Immature natural killer cell (primary cell): ENCODE measurements around the gene MROH2B. TPM values are rescaled to one million over a fixed set of nuclear protein-coding genes. Genes with fewer than 3 reads are reported as not detected.
"Not testable (repeated sequence)": the region's sequence is repeated elsewhere in the genome, so short reads cannot be mapped to it uniquely, and the experiment has no call there.

Experiments
- DNase-seq, 3 donors: peaks; one replicate each; pipeline ENCODE4 v3.0.0; 2022; ENCODE audit warnings: mixed read lengths in 1 of 3
- H3K27ac Mint-ChIP-seq, 6 donors: one replicate each; pipeline ENCODE4 v1.8.0; 2020; ENCODE audit warnings: mixed read lengths in 6 of 6, mild to moderate bottlenecking in 5 of 6, inconsistent platforms in 4 of 6, moderate library complexity in 3 of 6
- H3K27me3 Mint-ChIP-seq, 3 donors: one replicate each; pipeline ENCODE4 v1.8.0; 2020 to 2021; ENCODE audit warnings: low read depth in 3 of 3, mild to moderate bottlenecking in 3 of 3, mixed read lengths in 3 of 3, moderate library complexity in 3 of 3, inconsistent platforms in 1 of 3
- H3K36me3 Mint-ChIP-seq, 3 donors: one replicate each; pipeline ENCODE4 v1.8.0; 2020; ENCODE audit warnings: mixed read lengths in 3 of 3, inconsistent platforms in 2 of 3, mild to moderate bottlenecking in 2 of 3
- H3K4me1 Mint-ChIP-seq, 2 donors: one replicate each; pipeline ENCODE4 v1.8.0; 2020; ENCODE audit warnings: inconsistent platforms in 2 of 2, mild to moderate bottlenecking in 2 of 2, mixed read lengths in 2 of 2, moderate library complexity in 1 of 2
- H3K4me3 Mint-ChIP-seq, 5 donors: one replicate each; pipeline ENCODE4 v1.8.0; 2020; ENCODE audit warnings: mild to moderate bottlenecking in 5 of 5, mixed read lengths in 5 of 5, inconsistent platforms in 3 of 5, moderate library complexity in 3 of 5
- H3K9me3 Mint-ChIP-seq, 6 donors: one replicate each; pipeline ENCODE4 v1.8.0; 2020; ENCODE audit warnings: mild to moderate bottlenecking in 6 of 6, mixed read lengths in 6 of 6, inconsistent platforms in 4 of 6, moderate library complexity in 3 of 6
- polyA plus RNA-seq, 3 donors: library from polyadenylated mRNA; unstranded; fragments of 300-500 nt; fragmentation: Illumina TruSeq; gene quantifications; one replicate each; pipeline ENCODE4 v1.2.3, GENCODE V29; 2021

The MROH2B gene
- polyA plus RNA-seq, 3 donors from 2014 or later, result not detected

DNA sequence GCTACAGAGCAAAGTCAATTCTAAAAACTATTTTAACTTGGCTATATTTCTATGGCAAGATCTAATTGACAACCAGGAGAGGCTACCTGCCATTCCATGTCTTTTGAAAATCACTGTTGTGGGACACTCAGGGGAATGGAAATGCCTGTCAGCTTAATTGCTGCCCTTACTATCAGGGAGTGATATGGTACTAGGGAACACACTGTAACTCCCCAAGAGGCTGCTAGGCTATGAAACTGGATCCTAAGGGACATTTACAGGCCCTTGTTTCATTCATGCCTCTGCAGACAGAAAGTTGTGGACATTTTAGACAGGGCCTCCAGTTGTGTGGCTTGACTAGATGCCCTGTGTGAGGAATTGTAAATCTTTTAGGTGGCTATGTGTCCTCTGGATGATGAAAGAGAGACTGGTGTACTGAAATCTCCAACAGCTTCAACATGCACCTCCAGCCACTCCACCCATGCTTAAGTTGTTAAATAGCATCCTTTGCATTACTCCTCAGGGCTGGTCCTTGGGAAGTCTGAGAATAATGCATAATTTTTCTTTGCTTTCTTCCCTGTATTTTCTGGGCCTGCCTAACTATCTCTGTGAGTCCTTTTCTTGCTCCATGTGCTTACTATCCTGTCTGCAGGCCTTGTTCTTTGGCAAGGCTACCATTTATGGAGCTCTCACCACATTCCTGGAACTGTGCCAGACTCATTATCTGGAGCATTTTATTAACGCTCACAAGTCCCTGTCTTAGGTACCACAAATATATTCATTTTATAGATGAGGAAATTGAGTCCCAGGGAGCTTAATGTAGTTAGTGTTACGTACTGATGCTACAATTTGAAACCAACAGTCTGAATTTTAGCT, 3.2 kb downstream of the MROH2B start:
- DNase-seq, result no peak
- no peaks in the 10 kb centered on the region for H3K4me1 Mint-ChIP-seq
- H3K27ac Mint-ChIP-seq, result no peak overlapping the region
- H3K9me3 Mint-ChIP-seq, result peaks cover 0 to 10% (median 0%) of the 10 kb centered on the region in 6 donors
- H3K36me3 Mint-ChIP-seq, result no peaks in the 10 kb centered on the region
- H3K27me3 Mint-ChIP-seq, result no peaks in the 10 kb centered on the region
- no peak overlapping the region for H3K4me3 Mint-ChIP-seq

DNA sequence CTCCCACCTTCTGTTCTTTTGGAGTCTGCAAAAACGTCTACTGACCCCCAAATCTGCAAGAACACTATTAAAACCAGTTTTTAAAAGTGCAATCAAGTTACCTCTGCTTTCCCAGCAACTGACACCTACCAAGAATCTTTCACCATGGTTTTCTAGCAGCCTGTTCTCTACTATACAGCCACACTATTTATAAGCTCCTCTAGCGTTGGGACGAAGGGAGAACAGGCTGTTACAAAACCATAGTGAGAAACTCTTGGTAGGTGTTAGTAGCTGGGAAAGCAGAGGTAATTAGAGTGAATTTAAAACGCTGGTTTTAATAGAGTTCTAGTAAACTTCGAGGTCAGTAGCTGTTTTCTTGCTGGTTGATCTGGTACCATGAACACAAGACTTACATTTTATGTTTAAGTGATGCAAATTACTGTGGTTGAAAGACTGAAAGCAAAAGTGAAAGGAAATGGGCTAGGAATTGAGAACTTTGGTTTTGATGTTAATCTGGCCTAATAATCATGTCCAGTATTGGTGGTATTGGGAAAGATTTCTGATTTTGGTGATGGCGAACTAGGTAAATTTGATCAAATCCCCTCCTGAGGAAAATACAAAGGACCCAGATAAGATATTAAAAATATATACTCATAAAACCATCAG, 5.3 kb downstream of the MROH2B start:
- Mint-ChIP-seq H3K27ac (no peak overlapping the region), H3K4me3 (no peak overlapping the region), H3K9me3 (peaks cover 0 to 10% (median 0%) of the 10 kb centered on the region in 6 donors), H3K4me1 (no peaks in the 10 kb centered on the region), H3K27me3 (no peaks in the 10 kb centered on the region), H3K36me3 (no peaks in the 10 kb centered on the region)
- DNase-seq, result no peak

DNA sequence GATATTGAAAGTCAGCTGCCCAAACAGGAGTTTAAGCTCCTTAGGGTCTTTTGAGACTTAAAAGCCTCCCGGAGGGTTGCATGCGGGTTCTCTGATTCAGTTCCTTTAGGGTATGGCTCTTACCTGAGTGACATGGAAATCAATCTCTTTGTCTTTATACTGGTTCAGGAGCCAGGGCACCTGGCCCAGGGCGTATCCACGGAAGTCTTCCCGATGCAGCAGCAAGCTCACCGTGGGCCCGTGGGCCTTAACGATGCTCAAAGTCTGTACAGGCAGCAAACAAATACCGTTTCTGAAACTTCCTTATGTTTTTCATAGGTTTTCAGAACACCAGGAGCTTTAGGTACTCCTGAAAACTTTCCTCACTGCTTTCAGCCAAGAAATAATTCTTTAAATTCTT, 13.2 kb downstream of the MROH2B start:
- DNase-seq, result no peak
- no peaks in the 10 kb centered on the region for H3K36me3 Mint-ChIP-seq
- H3K4me3 Mint-ChIP-seq, result no peak overlapping the region
- no peaks in the 10 kb centered on the region for H3K4me1 Mint-ChIP-seq
- H3K27ac Mint-ChIP-seq, result no peak overlapping the region
- H3K27me3 Mint-ChIP-seq, result peaks cover 2 to 4% (median 2%) of the 10 kb centered on the region in 3 donors
- H3K9me3 Mint-ChIP-seq, result peaks cover 0 to 20% (median under 1%) of the 10 kb centered on the region in 6 donors

DNA sequence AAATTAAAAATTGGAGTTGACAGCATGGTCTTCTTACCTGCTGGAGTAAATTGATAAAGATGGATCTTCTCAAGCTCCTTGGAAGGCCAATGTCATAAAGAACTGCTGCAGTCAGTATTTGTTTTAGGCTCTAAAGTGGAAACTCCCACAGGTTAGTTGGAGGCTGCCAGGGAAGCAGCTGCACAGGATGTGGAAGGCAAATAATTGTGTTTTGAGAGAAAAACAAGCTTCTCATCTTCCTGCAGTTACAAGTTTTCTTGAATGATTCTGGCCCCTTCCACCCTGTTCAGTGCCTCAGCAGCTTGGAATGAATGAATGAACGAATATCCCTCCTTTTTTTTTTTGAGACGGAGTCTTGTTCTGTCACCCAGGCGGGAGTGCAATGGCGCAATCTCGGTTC, 13.9 kb downstream of the MROH2B start:
- H3K4me1 Mint-ChIP-seq, result no peaks in the 10 kb centered on the region
- no peak overlapping the region for H3K4me3 Mint-ChIP-seq
- no peaks in the 10 kb centered on the region for H3K36me3 Mint-ChIP-seq

DNA sequence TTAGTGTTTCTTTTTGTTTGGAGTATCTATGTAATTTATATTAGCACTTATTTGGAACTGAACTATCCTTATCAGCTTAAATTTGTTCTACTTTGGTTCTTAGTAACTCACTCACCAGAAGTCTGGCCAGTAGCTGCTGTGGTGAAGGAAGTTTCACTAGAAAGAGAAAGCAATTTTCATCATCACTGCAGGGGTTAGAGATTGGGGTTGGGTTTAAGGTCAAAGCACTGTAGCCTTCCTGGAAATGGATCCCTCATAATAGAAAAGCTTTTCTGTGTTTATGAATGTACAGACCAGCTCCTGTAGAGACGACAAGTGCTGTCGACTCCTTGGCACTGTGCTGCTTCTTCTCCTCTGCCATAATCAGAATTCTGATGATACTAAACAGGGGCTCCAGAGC, 22.2 kb downstream of the MROH2B start:
- Mint-ChIP-seq H3K27me3 (no peaks in the 10 kb centered on the region), H3K27ac (no peak overlapping the region), H3K4me1 (no peaks in the 10 kb centered on the region), H3K4me3 (no peak overlapping the region), H3K36me3 (no peaks in the 10 kb centered on the region), H3K9me3 (no peaks in the 10 kb centered on the region)
- no peak for DNase-seq

More for the DNA sequence above, 13.9 kb downstream of the MROH2B start:
- DNase-seq, result no peak
- Mint-ChIP-seq H3K27me3 (peaks cover 2 to 4% (median 2%) of the 10 kb centered on the region in 3 donors), H3K27ac (no peak overlapping the region), H3K9me3 (peaks cover 0 to 20% (median under 1%) of the 10 kb centered on the region in 6 donors)

- H3K9me3 Mint-ChIP-seq, result no peaks in the 10 kb centered on the region
- H3K27ac Mint-ChIP-seq, result no peak overlapping the region
- DNase-seq, result no peak
- no peak overlapping the region for H3K4me3 Mint-ChIP-seq
- H3K36me3 Mint-ChIP-seq, result no peaks in the 10 kb centered on the region
- no peaks in the 10 kb centered on the region for H3K4me1 Mint-ChIP-seq
- peaks cover 0 to 2% (median 0%) of the 10 kb centered on the region in 3 donors for H3K27me3 Mint-ChIP-seq
These were observed 27.9 kb downstream of the MROH2B start for GRCh38 chr5:41043109-41043747.

DNA sequence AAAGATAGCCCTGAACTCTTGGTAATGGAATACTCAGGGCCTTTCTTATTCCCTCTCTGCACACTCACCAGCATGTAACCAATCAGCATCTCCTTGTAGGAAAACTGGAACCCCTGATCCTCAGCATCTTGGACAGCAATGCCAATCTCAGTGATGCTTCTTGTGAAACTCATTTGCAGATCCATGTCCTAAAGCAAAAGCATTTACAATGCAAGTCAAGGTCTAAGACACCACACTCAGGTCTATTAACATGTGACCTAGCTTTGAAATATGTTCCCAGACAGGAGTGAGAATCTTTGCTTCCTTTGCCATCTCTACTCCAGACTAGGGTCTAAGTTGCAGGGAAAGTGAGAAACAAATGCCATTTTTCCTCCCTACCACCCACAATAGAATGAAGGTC, 38.2 kb downstream of the MROH2B start:
- Mint-ChIP-seq H3K4me3 (no peak overlapping the region), H3K36me3 (no peaks in the 10 kb centered on the region), H3K27me3 (no peaks in the 10 kb centered on the region), H3K27ac (no peak overlapping the region), H3K9me3 (peaks cover 0 to 4% (median 1%) of the 10 kb centered on the region in 6 donors), H3K4me1 (no peaks in the 10 kb centered on the region)
- DNase-seq, result no peak

DNA sequence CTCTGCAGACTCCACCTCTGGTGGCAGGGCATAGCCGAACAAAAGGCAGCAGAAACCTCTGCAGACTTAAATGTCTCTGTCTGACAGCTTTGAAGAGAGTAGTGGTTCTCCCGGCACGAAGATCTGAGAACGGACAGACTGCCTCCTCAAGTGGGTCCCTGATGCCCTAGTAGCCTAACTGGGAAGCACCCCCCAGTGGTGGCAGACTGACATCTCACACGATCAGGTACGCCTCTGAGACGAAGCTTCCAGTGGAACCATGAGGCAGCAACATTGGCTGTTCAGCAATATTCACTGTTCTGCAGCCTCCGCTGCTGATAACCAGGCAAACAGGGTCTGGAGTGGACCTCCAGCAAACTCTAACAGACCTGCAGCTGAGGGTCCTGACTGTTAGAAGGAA, 48.5 kb downstream of the MROH2B start:
- H3K9me3 Mint-ChIP-seq, DNase-seq, H3K27me3 Mint-ChIP-seq, H3K27ac Mint-ChIP-seq, H3K36me3 Mint-ChIP-seq, H3K4me3 Mint-ChIP-seq, H3K4me1 Mint-ChIP-seq: not testable (repeated sequence)

GRCh38 chr5:41012318-41012717, 58.8 kb downstream of the MROH2B start:
- no peak for DNase-seq
- Mint-ChIP-seq H3K4me3 (no peak overlapping the region), H3K27ac (no peak overlapping the region), H3K9me3 (peaks cover 0 to 9% (median 0%) of the 10 kb centered on the region in 6 donors), H3K36me3 (no peaks in the 10 kb centered on the region), H3K4me1 (no peaks in the 10 kb centered on the region), H3K27me3 (peaks cover 1 to 3% (median 2%) of the 10 kb centered on the region in 3 donors)

GRCh38 chr5:41010572-41010971, 60.6 kb downstream of the MROH2B start:
- Mint-ChIP-seq H3K27ac (no peak overlapping the region), H3K9me3 (peaks cover 0 to 5% (median 0%) of the 10 kb centered on the region in 6 donors), H3K4me1 (no peaks in the 10 kb centered on the region), H3K36me3 (no peaks in the 10 kb centered on the region), H3K27me3 (peaks cover 1 to 3% (median 2%) of the 10 kb centered on the region in 3 donors), H3K4me3 (no peak overlapping the region)
- DNase-seq, result no peak

DNA sequence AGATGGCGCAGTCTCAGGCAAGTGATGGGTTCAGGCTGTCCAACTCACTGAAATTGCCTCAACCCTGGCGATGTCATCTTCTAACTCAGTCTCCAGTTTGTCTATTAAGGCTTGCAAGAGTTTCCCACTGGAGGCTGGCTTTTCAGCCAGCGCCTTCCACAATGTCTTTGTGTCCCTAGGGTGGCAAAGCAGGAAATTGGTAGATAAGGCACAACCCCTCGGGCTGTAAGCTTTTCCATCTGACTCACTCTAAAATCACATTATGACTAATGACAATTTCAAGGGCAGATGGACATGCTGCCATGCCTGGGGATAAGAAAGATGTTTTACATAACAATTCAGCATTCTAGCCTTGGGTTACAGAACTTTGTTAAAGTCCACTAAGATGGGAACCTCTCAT, 61.9 kb downstream of the MROH2B start:
- DNase-seq, result no peak
- Mint-ChIP-seq H3K4me3 (no peak overlapping the region), H3K9me3 (peaks cover 0 to 4% (median 0%) of the 10 kb centered on the region in 6 donors), H3K27ac (no peak overlapping the region), H3K4me1 (no peaks in the 10 kb centered on the region), H3K27me3 (peaks cover 0 to 3% (median 1%) of the 10 kb centered on the region in 3 donors), H3K36me3 (no peaks in the 10 kb centered on the region)

DNA sequence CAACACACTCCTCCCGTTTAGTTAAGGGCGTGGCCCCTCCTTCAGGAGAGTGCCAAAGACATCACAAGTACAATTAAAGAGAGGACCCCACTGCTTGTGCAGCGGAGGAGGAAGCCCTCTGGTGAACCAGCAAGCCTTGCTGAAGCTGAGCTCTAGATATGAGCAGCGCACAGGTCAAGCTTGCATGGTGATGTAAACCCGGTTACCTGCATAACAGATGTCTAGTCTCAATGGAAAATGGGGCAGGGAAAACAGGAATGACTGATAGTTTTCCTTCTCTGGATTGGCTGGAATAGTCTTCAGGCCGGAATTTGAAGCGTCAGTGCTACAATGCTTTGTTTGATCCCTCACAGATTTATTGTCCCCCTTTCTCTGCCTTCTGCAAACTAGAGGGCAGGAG, 66.2 kb downstream of the MROH2B start:
- Mint-ChIP-seq H3K27me3 (peaks cover 0 to 1% (median 0%) of the 10 kb centered on the region in 3 donors), H3K4me3 (no peak overlapping the region), H3K27ac (no peak overlapping the region), H3K36me3 (no peaks in the 10 kb centered on the region), H3K4me1 (no peaks in the 10 kb centered on the region), H3K9me3 (peaks cover 0 to 4% (median under 1%) of the 10 kb centered on the region in 6 donors)
- no peak for DNase-seq

DNA sequence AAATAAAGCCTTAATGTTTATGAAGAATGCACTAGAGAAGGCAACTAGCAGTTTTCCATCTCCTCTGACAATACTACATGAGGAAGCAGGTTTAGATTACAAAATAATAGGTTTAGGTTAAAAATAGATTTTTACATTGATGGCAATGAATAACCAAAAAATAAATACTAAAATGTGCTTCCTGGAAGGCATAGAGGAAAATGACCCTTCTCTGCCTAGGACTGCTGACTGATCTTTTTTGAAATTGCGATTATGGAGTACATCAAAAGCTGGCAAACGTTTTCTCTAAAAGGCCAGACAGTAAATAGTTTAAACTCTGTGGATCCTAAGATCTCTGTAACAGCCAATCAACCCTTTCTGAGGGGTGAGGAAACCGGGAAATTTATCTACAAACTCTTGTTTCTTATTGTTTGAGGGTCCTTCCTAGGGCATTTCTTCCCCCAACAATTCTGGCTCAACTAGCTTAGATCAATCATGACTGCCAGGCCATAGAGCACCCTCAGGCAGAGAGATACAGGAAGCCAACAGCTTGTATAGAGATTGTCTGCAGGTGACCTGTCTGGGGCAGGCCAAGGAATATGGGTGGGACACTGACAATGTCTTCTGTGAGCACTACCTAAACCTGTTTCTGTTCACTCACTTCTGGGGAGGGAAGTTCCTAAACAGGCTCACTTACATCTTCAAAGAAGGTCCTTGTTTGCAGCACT, 67.3 kb downstream of the MROH2B start:
- H3K27ac Mint-ChIP-seq, result no peak overlapping the region
- H3K27me3 Mint-ChIP-seq, result peaks cover 0 to 2% (median 1%) of the 10 kb centered on the region in 3 donors
- H3K36me3 Mint-ChIP-seq, result no peaks in the 10 kb centered on the region
- peaks cover 0 to 4% (median under 1%) of the 10 kb centered on the region in 6 donors for H3K9me3 Mint-ChIP-seq
- H3K4me1 Mint-ChIP-seq, result no peaks in the 10 kb centered on the region
- no peak for DNase-seq
- no peak overlapping the region for H3K4me3 Mint-ChIP-seq
